ENCODE data around the gene SLC47A1.
"Not testable (repeated sequence)": the region's sequence is repeated elsewhere in the genome, so short reads cannot be mapped to it uniquely, and the experiment has no call there.

The SLC47A1 gene, protein sequence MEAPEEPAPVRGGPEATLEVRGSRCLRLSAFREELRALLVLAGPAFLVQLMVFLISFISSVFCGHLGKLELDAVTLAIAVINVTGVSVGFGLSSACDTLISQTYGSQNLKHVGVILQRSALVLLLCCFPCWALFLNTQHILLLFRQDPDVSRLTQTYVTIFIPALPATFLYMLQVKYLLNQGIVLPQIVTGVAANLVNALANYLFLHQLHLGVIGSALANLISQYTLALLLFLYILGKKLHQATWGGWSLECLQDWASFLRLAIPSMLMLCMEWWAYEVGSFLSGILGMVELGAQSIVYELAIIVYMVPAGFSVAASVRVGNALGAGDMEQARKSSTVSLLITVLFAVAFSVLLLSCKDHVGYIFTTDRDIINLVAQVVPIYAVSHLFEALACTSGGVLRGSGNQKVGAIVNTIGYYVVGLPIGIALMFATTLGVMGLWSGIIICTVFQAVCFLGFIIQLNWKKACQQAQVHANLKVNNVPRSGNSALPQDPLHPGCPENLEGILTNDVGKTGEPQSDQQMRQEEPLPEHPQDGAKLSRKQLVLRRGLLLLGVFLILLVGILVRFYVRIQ

GRCh38 chr17:19533718-19534561 is at the start of gene SLC47A1:
TSS of gene SLC47A1 (plus strand) at chr17:19533854. CDS start at chr17:19533940, 86 bp downstream.
- DNase-seq (ENCODE audit: low read depth) = no peak

GRCh38 chr17:19485800-19486340 is 47.8 kb upstream of the SLC47A1 start:
- no peak for DNase-seq (ENCODE audit: low read depth)

GRCh38 chr17:19486351-19487023 is 47.2 kb upstream of the SLC47A1 start:
- DNase-seq (ENCODE audit: low read depth) = no peak

GRCh38 chr17:19487024-19487600 is 46.5 kb upstream of the SLC47A1 start:
- no peak for DNase-seq (ENCODE audit: low read depth)

DNA sequence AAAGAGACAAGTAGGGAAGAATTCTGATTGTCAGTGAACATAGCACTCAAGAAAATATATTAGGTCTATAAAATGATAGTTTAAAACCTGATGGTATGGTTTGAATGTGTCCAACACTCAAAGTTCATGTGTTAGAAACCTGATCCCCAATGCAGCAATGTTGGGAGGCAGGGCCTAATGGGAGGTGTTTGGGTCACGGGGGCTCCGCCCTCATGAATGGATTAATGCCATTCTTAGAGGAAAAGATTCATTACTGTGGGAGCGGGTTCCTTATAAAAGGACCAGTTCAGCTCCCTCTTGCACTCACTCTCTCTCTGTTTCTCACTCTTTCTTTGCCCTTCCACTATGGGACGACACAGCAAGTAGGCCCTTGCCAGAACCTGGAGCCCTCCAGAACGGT is 41.5 kb upstream of the SLC47A1 start:
- no peak for DNase-seq (ENCODE audit: low read depth)

DNA sequence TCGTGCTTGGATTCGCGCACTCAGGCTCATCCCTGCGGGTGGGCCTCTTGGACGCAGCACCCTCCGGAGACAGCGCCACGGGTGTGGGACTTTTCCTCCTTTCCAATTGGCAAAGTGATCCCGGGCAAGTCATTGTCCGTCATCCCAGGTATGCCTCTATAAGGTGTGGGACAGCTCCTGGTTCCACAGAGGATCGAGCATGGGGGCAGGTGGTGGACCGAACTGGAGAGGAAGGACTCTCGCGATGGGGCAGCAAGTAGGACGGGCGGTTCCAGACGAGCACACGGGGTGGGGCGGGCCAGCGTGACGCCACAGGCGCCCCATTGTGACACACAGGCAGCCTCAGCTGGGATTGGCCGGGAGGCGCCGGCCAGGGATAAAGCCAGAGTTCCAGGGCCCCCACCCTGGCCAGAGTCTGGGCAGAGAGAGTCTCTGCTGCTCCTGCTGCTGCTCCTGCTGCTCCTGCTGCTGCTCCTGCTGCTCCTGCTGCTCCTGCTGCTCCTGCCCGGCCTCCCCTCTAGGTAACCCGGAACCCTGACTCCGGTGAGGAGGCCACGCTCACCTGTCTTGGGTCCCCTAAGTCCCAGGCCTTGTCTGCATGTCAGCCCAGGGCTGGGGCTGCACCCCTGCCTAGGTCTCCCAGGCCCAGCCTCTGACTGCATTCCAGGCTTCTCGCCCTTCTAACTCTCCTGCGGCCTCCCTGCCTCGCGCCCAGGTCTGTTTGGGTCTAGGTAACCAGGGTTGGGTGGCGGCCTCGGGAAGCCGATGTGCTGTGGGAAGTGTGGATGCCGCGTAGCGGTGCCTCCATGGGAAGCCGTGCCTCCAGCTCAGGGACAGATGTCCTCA is 38.5 kb upstream of the SLC47A1 start:
- DNase-seq (ENCODE audit: low read depth) = no peak

DNA sequence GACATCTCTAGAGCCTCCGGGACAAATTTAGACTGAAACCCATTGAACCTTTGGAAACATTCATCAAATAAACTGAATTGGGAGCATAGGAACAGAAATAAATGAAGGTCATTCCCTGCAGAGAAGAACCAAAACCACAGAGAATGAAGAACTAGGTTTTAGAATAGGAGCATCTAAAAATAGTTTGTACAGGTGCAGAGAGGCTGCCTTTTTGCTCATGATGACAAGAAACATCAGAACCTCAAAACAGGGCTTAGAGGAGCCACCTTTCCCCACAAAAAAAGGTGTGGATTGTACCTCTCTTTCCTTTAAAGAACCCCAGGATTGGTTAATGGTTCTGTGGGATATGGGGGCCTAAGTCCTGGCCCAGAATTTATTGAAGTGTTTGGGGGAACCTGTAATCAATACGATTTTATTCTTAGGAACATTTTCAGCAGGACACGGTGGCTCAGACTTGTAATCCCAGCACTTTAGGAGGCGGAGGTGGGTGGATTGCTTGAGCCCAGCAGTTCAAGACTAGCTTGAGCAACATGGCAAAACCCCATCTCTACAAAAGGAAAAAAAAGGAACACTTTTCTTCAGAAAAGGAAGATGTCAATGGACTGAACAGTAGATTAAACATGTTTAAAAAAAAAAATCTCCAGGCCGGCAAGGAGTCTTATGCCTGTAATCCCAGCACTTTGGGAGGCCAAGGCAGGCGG is 37.7 kb upstream of the SLC47A1 start:
- DNase-seq (ENCODE audit: low read depth) = no peak

DNA sequence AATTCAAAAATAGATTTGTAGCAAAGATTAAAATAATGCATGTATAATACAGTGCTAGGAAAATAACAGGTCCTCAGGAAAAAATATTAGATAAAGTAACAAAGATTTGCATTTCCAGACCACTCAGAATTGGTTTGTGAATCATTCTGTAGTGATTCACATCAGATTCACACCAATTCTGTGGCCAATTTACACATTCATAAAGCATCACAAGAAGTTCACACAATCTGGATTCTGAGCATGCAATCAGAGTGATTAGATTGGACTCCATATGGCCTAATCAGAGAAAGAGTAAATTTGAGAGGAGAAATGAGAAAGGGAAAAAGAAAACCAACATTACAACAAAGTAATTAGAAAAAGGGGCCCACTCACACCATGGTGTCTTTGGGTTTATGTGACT is 36.0 kb upstream of the SLC47A1 start:
- DNase-seq (ENCODE audit: low read depth) = no peak

GRCh38 chr17:19501219-19501618 is 32.4 kb upstream of the SLC47A1 start:
- no peak for DNase-seq (ENCODE audit: low read depth)

DNA sequence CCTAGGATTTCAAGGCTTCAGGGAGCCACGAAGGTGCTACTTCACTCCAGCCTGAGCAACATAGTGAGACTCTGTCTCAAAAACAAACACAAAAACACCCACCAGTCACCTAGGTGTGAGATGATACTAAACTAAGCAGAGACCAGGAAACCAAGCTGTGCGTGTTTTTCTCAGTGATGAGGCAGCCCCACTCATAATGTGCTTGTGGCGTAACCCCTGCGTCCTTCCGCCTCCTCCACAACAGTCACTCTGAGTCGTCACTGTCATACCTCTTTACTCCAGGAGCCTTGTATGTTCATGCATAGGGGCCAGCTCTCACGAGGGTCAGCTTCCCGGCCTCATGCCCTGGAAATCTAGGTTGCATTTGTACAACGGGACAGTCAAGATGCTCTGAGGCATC is 31.1 kb upstream of the SLC47A1 start:
- DNase-seq (ENCODE audit: low read depth) = no peak

GRCh38 chr17:19505561-19505960 is 28.1 kb upstream of the SLC47A1 start:
- not testable (repeated sequence) for DNase-seq (ENCODE audit: low read depth)

DNA sequence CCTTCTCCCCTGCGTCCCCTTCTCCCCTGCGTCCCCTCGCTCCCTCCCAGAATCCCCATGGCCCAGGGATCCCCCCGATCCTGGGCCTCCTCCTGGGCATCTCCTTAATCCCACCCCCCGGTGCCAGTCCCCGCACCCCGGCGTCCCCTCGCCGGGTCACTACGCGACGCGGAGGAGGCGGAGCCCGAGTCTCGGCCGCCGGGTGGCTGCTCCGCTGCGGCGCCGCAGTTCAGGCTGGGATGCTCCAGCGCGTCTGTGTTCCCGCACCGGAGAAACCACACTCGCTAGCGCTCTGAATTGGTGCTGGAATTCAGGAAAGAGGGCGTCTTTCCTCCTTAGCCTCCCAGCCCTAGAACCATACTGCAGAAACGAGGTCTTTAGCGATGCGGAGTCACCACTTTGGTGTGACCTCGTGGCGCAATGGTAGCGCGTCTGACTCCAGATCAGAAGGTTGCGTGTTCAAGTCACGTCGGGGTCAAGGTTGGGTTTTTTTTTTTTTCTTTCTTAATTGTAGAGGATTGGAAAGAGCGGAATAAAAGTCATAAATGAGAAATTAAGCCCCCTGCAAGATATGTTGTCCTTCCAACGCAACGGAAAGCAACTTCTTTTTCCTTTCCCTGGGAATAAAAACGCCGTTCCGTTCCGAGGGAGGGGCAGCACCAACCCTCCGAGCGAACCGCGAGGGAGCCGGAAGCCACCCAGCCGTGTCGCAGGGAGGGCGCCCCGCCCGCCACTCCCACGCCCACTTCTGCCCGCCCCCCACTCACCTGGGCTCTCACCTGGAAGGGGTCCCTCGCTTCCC is 25.7 kb upstream of the SLC47A1 start:
- peak; percentile 71 for DNase-seq (ENCODE audit: low read depth)

- DNase-seq (ENCODE audit: low read depth) = no peak
Observed at GRCh38 chr17:19508577-19508867, 25.1 kb upstream of the SLC47A1 start.

GRCh38 chr17:19509281-19509852 is 24.3 kb upstream of the SLC47A1 start:
- DNase-seq (ENCODE audit: low read depth) = not testable (repeated sequence)

- DNase-seq (ENCODE audit: low read depth) = no peak
Observed at GRCh38 chr17:19510903-19511302, 22.8 kb upstream of the SLC47A1 start.

DNA sequence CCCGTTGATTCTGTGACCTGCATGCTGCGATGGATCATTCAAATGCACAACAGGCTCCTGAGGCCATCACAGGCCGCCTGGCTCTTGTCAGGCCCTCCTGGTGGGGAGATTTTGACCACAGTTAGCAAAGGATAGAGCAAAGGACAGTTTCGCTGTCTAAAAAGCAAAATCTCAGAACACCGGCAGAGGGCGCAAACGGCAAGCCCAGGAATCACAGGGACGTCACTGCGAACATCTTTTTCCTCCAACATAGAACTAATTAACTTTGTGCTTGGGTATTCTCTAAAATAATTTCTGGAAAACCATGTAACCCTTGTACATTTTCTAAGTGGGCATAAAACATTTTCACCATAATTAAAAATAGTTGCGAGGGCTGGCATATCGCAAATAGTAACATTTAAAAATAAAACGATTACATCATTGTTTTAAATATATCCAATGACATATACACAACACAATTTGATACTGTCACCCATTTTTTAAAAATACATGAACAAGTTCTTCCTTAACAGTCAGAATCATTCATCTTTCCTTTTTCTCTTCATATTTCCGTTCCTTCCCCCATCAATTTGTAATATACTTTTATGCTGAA is 19.7 kb upstream of the SLC47A1 start:
- DNase-seq (ENCODE audit: low read depth) = peak; percentile 49

GRCh38 chr17:19517699-19518098 is 16.0 kb upstream of the SLC47A1 start:
- no peak for DNase-seq (ENCODE audit: low read depth)

Measured in stimulated activated CD4-positive, alpha-beta T cell treated with anti-CD3 and anti-CD28 coated beads, Interleukin-2, amount 100 ng/mL, for 4 hours (primary cell).